HS-5 (cell line): ENCODE data around the gene KIAA1671.

Experiments
- DNase-seq: peaks from one replicate; pipeline ENCODE4 v3.0.0-alpha.2; 2012; ENCODE audit warnings: low read depth

Gene KIAA1671

DNA sequence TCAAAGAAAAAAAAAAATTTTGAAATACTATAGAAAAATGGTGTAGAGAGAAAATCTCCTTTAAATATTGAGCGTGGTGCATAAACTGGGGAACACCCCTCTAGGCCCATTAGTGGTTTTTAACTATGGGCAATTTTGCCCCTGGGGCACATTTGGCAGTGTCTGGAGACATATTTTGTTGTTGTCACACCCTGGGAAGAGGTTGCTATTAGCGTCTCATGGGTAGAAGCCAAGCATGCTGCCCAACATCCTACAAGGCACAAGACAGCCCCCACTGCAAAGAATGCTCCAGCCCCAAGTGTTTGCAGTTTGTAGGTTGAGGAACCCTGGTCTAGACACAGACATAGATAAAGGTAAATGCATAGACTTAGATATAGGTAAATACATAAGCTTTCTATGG is 92.6 kb downstream of the KIAA1671 start:
- DNase-seq = no peak

DNA sequence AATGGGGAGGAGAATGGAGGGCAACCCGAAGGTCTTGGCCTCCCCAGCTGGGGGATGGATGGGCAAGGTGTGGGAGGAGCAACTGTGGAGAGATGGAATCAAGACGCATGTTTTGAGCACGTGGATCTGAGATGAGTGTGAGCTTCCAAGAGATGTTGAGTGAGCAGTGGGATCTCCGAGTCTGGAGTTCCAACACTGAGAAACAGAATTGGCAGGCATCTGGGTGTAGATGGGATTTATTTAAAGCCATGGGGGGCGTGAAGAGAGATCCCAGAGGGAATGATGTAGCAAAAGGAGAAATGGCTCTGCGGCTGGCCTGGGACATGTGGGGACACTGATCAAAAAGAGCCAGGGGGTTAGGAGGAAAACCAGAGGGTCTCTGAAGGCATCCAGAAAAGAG is 95.6 kb downstream of the KIAA1671 start:
- DNase-seq = no peak

GRCh38 chr22:25048659-25049647 is 96.4 kb downstream of the KIAA1671 start:
- peak; percentile 25 for DNase-seq

GRCh38 chr22:25049770-25050169 is 97.3 kb downstream of the KIAA1671 start:
- DNase-seq = no peak

DNA sequence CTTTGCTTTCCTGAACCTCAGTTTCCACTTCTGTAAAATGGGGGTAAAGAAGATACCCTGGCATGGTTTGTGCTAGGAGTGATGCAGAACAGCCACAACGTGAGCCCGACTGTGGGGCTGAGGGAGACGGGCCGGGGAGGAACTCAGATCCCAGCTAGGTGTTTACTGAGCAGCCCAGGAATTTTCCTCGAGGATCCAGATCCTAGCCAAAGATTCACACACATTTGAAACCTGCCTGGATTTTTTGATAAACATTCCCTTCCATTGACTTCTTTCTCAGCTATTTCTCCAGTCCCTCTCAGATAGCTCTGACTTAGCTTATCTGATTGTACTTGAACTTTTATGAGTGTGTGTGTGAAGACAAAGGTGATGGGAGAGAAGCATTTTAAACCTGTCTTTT is 98.0 kb downstream of the KIAA1671 start:
- DNase-seq = no peak

DNA sequence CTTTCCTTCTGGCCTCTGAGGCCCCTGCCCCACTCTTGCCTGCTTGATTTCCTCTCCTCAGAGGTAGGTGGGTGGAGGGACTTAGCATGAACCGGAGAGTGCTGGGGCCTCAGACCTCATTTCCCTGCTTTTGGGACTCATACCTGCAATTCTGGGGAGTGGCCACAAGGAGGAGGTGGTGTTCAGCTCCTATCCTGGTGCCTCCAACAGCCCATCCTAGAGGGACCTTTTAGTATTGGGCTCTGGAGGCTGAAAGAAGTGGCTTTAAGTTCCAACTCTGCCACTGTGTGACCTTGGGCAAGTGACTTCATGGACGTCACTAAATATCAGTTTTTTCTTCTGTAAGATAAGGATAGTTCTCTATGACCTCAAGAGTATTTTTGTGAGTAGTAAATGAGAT is 98.6 kb downstream of the KIAA1671 start:
- DNase-seq = no peak

- no peak for DNase-seq
Observed at GRCh38 chr22:25051983-25052710, 99.6 kb downstream of the KIAA1671 start.

GRCh38 chr22:25053153-25053805 is 100.8 kb downstream of the KIAA1671 start:
- no peak for DNase-seq

DNA sequence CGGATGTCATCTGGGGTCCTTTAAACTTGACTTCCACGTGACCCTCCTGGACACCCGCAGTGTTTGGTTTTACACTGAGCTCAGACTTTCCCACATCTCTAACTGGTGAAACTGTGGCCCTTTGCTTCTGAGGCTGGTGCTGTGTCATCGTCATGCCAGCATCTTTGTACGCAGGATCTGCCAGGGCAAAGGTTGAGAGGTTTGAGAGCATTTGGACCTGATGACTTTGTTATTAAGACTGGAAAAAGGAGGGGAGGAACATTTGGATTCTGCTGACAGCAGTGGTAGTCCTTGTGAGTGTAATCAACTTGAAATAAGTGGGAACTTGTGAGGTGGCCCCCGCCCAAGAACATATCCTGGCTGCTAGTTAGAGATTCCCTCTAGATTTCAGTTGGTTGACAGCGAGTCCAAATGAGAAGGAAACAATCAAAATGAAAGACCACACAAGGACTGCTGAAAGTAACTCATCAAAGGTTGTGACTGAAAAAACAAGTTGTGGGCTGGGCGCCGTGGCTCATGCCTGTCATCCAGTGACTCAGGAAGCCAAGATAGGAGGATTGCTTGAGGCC is 102.5 kb downstream of the KIAA1671 start:
- no peak for DNase-seq

DNA sequence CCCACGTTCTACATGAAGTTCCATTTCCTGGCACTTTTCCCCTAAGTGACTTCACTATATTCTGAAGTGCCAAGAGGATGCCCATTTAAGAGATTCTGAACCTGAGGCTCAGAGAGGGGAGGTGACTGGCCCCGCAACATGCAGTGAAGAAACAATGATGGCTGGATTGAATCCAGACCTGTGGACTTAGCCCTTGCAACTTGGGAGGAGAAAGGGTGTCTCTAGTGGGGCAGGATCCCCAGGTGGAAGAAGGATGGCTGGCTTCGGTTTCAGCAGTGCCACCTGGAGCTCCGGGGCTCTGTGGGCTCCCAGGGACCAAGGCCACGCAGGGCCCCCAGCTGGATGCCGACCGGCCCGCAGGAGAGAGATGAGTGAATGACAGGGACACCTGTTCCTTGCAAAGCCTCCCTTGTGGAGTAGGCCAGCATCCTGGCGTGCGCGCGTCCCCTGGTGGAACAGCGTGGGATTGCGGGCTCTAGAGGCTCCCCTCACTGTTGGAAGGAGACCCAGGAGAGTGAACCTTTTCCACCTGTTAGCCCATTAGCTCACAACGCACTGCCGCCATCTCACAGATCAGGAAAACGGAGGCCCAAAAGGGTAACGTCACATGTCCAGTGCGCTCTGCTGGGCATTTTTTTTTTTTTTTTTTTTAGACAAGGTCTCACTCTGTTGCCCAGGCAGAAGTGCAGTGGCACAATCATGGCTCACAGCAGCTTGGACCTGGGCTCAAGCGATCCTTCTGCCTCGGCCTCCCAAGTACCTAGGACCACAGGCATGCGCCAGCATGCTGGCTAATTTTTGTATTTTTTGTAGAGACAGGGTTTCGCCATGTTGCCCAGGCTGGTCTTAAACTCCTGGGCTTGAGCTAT is 104.7 kb downstream of the KIAA1671 start:
- no peak for DNase-seq

DNA sequence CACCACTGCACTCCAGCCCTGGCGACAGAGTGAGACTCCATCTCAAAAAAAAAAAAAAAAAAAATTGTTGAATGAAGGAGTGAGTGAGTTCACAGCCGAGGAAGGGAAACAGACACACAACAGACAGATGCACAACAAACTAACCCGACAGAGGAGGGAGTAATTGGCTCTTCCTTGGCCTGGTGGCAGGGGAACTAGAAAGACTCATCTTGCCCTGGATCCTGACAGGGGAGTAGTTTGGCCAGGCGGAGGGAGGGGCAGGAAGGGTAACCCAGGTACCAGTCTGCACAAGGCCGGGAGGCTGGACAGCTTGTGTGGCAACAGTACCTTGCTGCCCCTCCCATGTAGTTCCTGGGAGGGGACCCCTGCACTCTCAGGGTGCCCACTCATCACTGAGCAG is 106.9 kb downstream of the KIAA1671 start:
- DNase-seq = no peak

DNA sequence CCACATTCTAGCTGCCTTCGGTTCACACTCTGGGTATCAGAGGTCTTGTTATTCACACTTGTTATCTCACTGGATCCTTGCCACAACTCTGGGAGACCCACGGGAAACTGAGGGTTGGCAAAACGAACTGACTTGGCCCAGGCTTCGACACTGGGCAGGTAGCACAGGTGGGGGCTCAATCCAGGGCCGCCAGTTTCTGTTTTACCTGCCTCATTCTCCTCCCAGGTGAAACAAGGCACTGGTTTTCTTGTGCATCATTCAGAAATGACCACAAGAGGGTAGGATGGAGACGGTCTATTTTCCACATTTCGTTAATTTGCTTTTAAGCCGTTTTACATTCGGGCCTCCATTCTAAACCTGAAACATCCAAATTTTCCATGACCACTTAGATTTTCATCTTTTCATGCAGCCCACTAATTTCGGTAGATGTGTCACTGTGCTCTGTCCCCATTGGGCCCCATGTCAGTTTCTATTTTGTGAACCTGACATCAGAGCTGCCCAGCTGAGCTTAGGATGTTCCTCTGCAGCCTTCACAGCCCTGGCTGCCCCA is 108.1 kb downstream of the KIAA1671 start:
- no peak for DNase-seq

GRCh38 chr22:25061134-25061533 is 108.6 kb downstream of the KIAA1671 start:
- no peak for DNase-seq

- DNase-seq = no peak
Observed at GRCh38 chr22:25061605-25062376, 109.3 kb downstream of the KIAA1671 start.

DNA sequence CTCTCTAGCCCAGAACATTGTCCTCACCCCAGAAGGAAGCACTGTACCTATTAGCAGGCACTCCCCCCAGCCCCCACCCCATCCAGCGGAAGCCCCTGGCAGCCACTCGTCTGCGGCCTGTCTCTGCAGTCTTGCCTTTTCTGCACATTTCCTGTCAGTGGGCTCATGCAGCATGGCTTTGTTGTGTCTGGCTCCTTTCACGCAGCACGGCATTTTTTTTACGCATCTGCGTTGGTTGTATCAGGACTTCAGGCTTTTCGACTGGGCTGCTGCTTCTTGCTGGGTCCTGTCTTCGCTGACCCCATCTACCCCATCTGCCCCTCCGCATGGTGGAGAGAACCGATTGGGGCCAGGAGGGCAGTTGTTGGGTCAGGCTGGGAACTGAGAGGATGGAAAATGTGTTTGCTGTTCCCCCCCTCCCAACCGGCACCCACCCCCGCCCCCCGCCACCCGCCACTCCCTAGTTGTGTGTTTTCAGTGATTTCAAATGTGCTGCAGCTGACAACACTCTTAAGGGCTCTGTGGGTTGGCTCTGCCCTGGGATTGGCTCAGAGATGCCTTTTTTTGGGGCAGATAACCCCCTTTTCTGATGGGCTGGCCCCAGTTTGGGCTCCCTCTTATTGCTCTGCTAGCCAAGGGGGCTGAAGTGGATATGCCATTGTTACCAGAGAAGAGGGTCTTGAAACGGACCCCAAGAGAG is 110.0 kb downstream of the KIAA1671 start:
- DNase-seq = no peak

DNA sequence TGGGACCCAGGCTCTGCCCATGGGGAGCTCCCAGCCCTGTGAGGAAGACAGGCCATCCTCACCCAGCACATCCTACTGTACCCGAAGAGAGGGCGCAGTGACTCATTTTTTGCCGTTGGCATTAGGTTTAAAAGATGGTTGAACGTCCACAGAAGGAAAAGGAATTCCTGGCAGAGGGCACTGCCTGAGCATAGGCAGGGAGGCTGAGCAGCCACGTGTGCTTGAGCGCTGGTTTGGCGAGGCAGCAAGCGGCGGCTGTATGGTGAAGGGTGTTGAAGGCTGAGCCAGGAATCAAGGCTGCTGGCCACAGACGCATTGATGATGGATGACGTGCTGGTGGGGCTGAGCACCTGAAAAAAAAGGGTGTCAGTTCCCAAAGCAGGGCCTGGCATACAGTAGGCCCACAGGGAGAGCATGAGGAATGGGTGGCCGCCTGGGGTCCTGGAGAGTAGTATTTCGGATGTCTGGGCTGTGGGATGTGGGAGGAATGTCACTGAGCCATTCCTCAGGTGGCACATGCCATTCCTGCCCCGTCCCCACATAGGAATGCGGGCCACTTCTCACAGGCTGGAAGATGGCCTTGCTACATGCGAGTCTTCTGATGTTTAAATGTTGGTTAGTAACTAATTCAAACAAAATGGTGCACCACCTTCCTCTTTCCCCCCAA is 112.5 kb downstream of the KIAA1671 start:
- DNase-seq = no peak

DNA sequence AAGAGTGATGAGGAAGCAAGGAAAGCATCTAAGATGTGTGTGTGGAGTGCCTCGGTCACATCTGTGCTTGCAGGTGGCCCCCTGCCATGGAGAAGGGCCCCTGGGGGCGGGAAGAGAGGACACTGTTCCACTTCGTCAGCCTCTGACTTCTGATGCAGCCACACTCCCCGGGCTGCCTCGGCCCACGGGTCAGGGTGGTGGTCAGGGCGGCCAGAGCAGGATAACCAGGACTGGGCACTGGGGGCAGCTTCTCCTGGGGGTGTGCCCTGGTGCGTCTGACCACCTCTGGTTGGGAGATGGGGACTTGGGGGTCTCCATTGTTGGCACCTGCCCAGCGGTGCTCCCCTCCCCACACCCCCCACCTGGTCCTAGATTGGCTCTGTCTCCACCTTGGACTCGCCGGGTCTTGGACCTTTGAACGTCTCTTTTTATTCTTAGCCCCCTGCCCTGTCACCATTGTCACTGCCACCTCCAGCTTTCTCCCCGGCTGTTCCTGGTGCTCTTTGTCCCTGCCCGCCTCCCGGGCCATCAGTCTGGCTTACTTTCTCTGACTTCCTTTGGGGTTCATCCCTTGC is 114.4 kb downstream of the KIAA1671 start:
- no peak for DNase-seq

GRCh38 chr22:25067851-25068421 is 115.4 kb downstream of the KIAA1671 start:
- no peak for DNase-seq
